ENCODE results near the gene DLL4. TPM values are rescaled to one million over a fixed set of nuclear protein-coding genes. Genes with fewer than 3 reads are reported as not detected.

The DLL4 gene
- total RNA-seq, 2 donors from 2014 or later, result 0.17 TPM; not detected in 1

- H3K9me3 Mint-ChIP-seq, result no peaks in the 10 kb centered on the region
- ATAC-seq (no peak), DNase-seq (ENCODE audit: low spot score) (no peak)
- peaks cover 10 to 15% of the 10 kb centered on the region in 2 donors for H3K27me3 Mint-ChIP-seq
- peaks cover 9 to 13% of the 10 kb centered on the region in 2 donors for H3K4me1 Mint-ChIP-seq (ENCODE audit: low read depth in 2 of 2)
- no peak overlapping the region for H3K4me3 Mint-ChIP-seq
- peak overlapping the region in 1 of 2 donors; percentile 67 for H3K27ac Mint-ChIP-seq
- no peaks in the 10 kb centered on the region for H3K36me3 Mint-ChIP-seq
Observed at GRCh38 chr15:40936709-40937666, 7.8 kb downstream of the DLL4 start.

- H3K27me3 Mint-ChIP-seq, result peaks cover 6 to 10% of the 10 kb centered on the region in 2 donors
- no peak overlapping the region for H3K4me3 Mint-ChIP-seq
- ATAC-seq (no peak), DNase-seq (ENCODE audit: low spot score) (no peak)
- no peak overlapping the region for H3K27ac Mint-ChIP-seq
- H3K36me3 Mint-ChIP-seq, result no peaks in the 10 kb centered on the region
- no peaks in the 10 kb centered on the region for H3K9me3 Mint-ChIP-seq
- peaks cover 11 to 15% of the 10 kb centered on the region in 2 donors for H3K4me1 Mint-ChIP-seq (ENCODE audit: low read depth in 2 of 2)
Observed at GRCh38 chr15:40937762-40938535, 8.8 kb downstream of the DLL4 start.

- Mint-ChIP-seq H3K4me1 (ENCODE audit: low read depth in 2 of 2) (peaks cover 17 to 20% of the 10 kb centered on the region in 2 donors), H3K36me3 (no peaks in the 10 kb centered on the region), H3K27ac (no peak overlapping the region), H3K27me3 (peaks cover 2 to 4% of the 10 kb centered on the region in 2 donors), H3K9me3 (no peaks in the 10 kb centered on the region), H3K4me3 (no peak overlapping the region)
- ATAC-seq (no peak), DNase-seq (ENCODE audit: low spot score) (no peak)
Observed at GRCh38 chr15:40938536-40938870, 9.4 kb downstream of the DLL4 start.

GRCh38 chr15:40940296-40940801, 11.2 kb downstream of the DLL4 start:
- Mint-ChIP-seq H3K36me3 (no peaks in the 10 kb centered on the region), H3K4me1 (ENCODE audit: low read depth in 2 of 2) (peaks cover 22 to 28% of the 10 kb centered on the region in 2 donors), H3K9me3 (no peaks in the 10 kb centered on the region), H3K4me3 (peak overlapping the region; percentile 8), H3K27me3 (no peaks in the 10 kb centered on the region), H3K27ac (peak overlapping the region; percentile 36 to 42)
- ATAC-seq (no peak), DNase-seq (ENCODE audit: low spot score) (no peak)

- no peaks in the 10 kb centered on the region for H3K9me3 Mint-ChIP-seq
- H3K4me3 Mint-ChIP-seq, result no peak overlapping the region
- peaks cover 26 to 28% of the 10 kb centered on the region in 2 donors for H3K4me1 Mint-ChIP-seq (ENCODE audit: low read depth in 2 of 2)
- peaks cover 0 to 3% of the 10 kb centered on the region in 2 donors for H3K27me3 Mint-ChIP-seq
- DNase-seq (ENCODE audit: low spot score) (no peak), ATAC-seq (no peak)
- no peaks in the 10 kb centered on the region for H3K36me3 Mint-ChIP-seq
- peak overlapping the region in 1 of 2 donors; percentile 42 for H3K27ac Mint-ChIP-seq
Observed at GRCh38 chr15:40941068-40941527, 12.0 kb downstream of the DLL4 start.

- DNase-seq (ENCODE audit: low spot score) (peak; percentile 88), ATAC-seq (peak; percentile 92 to 94)
- Mint-ChIP-seq H3K4me1 (ENCODE audit: low read depth in 2 of 2) (peaks cover 27 to 28% of the 10 kb centered on the region in 2 donors), H3K27ac (peak overlapping the region; percentile 42 to 56), H3K27me3 (peaks cover 0 to 5% of the 10 kb centered on the region in 2 donors), H3K4me3 (peak overlapping the region; percentile 88), H3K9me3 (no peaks in the 10 kb centered on the region), H3K36me3 (no peaks in the 10 kb centered on the region)
Observed at GRCh38 chr15:40941528-40942336, 12.6 kb downstream of the DLL4 start.

GRCh38 chr15:40942337-40942854, 13.3 kb downstream of the DLL4 start:
- Mint-ChIP-seq H3K36me3 (no peaks in the 10 kb centered on the region), H3K9me3 (no peaks in the 10 kb centered on the region), H3K4me3 (peak overlapping the region; percentile 88), H3K4me1 (ENCODE audit: low read depth in 2 of 2) (peaks cover 27 to 28% of the 10 kb centered on the region in 2 donors), H3K27ac (peak overlapping the region; percentile 56 to 73), H3K27me3 (peaks cover 0 to 6% of the 10 kb centered on the region in 2 donors)
- ATAC-seq (no peak), DNase-seq (ENCODE audit: low spot score) (no peak)

GRCh38 chr15:40942878-40943277, 13.7 kb downstream of the DLL4 start:
- Mint-ChIP-seq H3K27ac (peak overlapping the region; percentile 56 to 73), H3K4me3 (peak overlapping the region; percentile 88), H3K27me3 (peaks cover 0 to 7% of the 10 kb centered on the region in 2 donors), H3K4me1 (ENCODE audit: low read depth in 2 of 2) (peaks cover 27 to 28% of the 10 kb centered on the region in 2 donors), H3K9me3 (no peaks in the 10 kb centered on the region), H3K36me3 (no peaks in the 10 kb centered on the region)
- no peak for DNase-seq (ENCODE audit: low spot score)
- ATAC-seq, result no peak

GRCh38 chr15:40943764-40944365, 14.7 kb downstream of the DLL4 start:
- no peak for ATAC-seq
- H3K9me3 Mint-ChIP-seq, result no peaks in the 10 kb centered on the region
- peaks cover 27 to 28% of the 10 kb centered on the region in 2 donors for H3K4me1 Mint-ChIP-seq (ENCODE audit: low read depth in 2 of 2)
- peak overlapping the region; percentile 88 for H3K4me3 Mint-ChIP-seq
- H3K36me3 Mint-ChIP-seq, result no peaks in the 10 kb centered on the region
- H3K27ac Mint-ChIP-seq, result peak overlapping the region in 1 of 2 donors; percentile 73
- DNase-seq (ENCODE audit: low spot score), result no peak
- peaks cover 0 to 7% of the 10 kb centered on the region in 2 donors for H3K27me3 Mint-ChIP-seq

GRCh38 chr15:40944510-40945296, 15.6 kb downstream of the DLL4 start:
- Mint-ChIP-seq H3K27me3 (peaks cover 0 to 12% of the 10 kb centered on the region in 2 donors), H3K4me3 (peak overlapping the region; percentile 42), H3K4me1 (ENCODE audit: low read depth in 2 of 2) (peaks cover 27 to 28% of the 10 kb centered on the region in 2 donors), H3K36me3 (no peaks in the 10 kb centered on the region), H3K9me3 (no peaks in the 10 kb centered on the region), H3K27ac (peak overlapping the region in 1 of 2 donors; percentile 73)
- ATAC-seq (no peak), DNase-seq (ENCODE audit: low spot score) (no peak)

GRCh38 chr15:40948706-40949473, 19.8 kb downstream of the DLL4 start:
- peaks cover 5 to 23% of the 10 kb centered on the region in 2 donors for H3K4me1 Mint-ChIP-seq (ENCODE audit: low read depth in 2 of 2)
- no peak overlapping the region for H3K4me3 Mint-ChIP-seq
- ATAC-seq, result no peak

More at GRCh38 chr15:40948706-40949473, 19.8 kb downstream of the DLL4 start:
- no peak for DNase-seq (ENCODE audit: low spot score)
- Mint-ChIP-seq H3K27ac (no peak overlapping the region), H3K36me3 (no peaks in the 10 kb centered on the region), H3K27me3 (peaks cover 0 to 17% of the 10 kb centered on the region in 2 donors), H3K9me3 (no peaks in the 10 kb centered on the region)

All from natural killer cell treated with Interleukin-12 subunit alpha and Interleukin-12 subunit beta and Interleukin-15 and Interleukin-18, amount 100 ng/mL, for 72 hours (primary cell).